Glutamatergic neuron (in vitro differentiated cells): ENCODE measurements around the gene SPACDR. TPM values are rescaled to one million over a fixed set of nuclear protein-coding genes. Genes with fewer than 3 reads are reported as not detected.

Source experiments
- DNase-seq: peaks from one replicate; pipeline ENCODE4 v3.0.0; 2022
- H3K27ac Mint-ChIP-seq: one replicate; pipeline ENCODE4 v1.8.0; 2020; ENCODE audit warnings: mild to moderate bottlenecking, mixed read lengths, inconsistent platforms; ENCODE audit not compliant: unreplicated experiment
- H3K27me3 Mint-ChIP-seq: one replicate; pipeline ENCODE4 v1.8.0; 2020; ENCODE audit warnings: mild to moderate bottlenecking, moderate library complexity, mixed read lengths, inconsistent platforms; ENCODE audit not compliant: unreplicated experiment
- H3K36me3 Mint-ChIP-seq: one replicate; pipeline ENCODE4 v1.8.0; 2020; ENCODE audit warnings: mild to moderate bottlenecking, mixed read lengths, inconsistent platforms; ENCODE audit not compliant: unreplicated experiment
- H3K4me1 Mint-ChIP-seq: one replicate; pipeline ENCODE4 v1.8.0; 2020; ENCODE audit warnings: mild to moderate bottlenecking, low read depth, mixed read lengths, inconsistent platforms; ENCODE audit not compliant: unreplicated experiment
- H3K4me3 Mint-ChIP-seq: one replicate; pipeline ENCODE4 v1.8.0; 2020; ENCODE audit warnings: mild to moderate bottlenecking, mixed read lengths, inconsistent platforms; ENCODE audit not compliant: unreplicated experiment
- H3K9me3 Mint-ChIP-seq: one replicate; pipeline ENCODE4 v1.8.0; 2020; ENCODE audit warnings: mild to moderate bottlenecking, moderate library complexity, mixed read lengths, inconsistent platforms; ENCODE audit not compliant: unreplicated experiment
- total RNA-seq: library from RNA; stranded (reverse); fragmentation: NEBNext Ultra II Directional; extraction: Animal tissue kit (Norgen Biotek cat#: 25700); gene quantifications from one replicate; pipeline ENCODE4 v1.2.1, GENCODE V29; 2021; ENCODE audit not compliant: unreplicated experiment
- TF ChIP-seq, protein P1 (sequence below): fragments of 200-600 bp; sonication (generic); IDR thresholded peaks from one replicate; pipeline ENCODE4 v1.5.0; 2021; ENCODE audit not compliant: partially characterized antibody, unreplicated experiment

SPACDR gene
- total RNA-seq, 1 donor from 2014 or later, result 1.7 TPM

DNA sequence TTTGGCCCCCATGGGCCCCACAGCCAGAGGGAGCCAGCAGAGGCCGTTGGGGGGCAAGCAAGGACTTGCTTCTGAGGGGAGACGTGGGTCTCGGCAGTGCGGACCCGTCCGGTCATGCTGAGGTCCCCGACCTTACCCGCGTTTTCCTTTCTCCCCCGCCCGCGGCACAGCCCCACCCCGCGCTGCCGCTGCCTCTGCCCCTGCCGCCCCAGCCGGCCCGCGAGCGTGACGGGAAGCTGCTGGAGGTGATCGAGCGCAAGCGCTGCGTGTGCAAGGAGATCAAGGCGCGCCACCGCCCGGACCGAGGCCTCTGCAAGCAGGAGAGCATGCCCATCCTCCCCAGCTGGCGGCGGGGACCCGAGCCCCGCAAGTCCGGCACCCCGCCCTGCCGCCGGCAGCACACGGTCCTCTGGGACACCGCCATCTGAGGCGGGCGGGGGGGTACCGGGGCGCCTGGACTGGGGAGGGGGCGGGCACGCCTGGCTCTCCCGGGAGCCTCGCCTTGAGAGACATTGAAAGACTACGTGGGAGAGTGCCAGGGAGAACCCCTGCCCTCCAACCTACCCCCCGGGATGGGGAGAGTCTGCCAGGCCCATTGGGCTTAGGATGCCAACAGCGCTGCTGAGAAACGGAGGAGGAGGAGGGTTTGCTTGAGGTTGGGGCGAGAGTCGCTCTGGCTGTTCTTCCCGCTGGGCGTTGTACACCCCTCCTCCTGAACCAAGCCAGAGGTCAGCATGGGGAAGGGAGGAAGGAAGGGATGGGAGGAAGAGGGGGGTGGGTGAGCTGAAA lies 29.6 kb upstream of the SPACDR start:
- peak overlapping the region; percentile 77 for H3K4me3 Mint-ChIP-seq
- H3K36me3 Mint-ChIP-seq, result no peaks in the 10 kb centered on the region
- DNase-seq, result peak; percentile 71
- TF ChIP-seq, protein P1, sequence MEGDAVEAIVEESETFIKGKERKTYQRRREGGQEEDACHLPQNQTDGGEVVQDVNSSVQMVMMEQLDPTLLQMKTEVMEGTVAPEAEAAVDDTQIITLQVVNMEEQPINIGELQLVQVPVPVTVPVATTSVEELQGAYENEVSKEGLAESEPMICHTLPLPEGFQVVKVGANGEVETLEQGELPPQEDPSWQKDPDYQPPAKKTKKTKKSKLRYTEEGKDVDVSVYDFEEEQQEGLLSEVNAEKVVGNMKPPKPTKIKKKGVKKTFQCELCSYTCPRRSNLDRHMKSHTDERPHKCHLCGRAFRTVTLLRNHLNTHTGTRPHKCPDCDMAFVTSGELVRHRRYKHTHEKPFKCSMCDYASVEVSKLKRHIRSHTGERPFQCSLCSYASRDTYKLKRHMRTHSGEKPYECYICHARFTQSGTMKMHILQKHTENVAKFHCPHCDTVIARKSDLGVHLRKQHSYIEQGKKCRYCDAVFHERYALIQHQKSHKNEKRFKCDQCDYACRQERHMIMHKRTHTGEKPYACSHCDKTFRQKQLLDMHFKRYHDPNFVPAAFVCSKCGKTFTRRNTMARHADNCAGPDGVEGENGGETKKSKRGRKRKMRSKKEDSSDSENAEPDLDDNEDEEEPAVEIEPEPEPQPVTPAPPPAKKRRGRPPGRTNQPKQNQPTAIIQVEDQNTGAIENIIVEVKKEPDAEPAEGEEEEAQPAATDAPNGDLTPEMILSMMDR, result no peak
- peaks cover 10% of the 10 kb centered on the region for H3K4me1 Mint-ChIP-seq
- H3K27ac Mint-ChIP-seq, result no peak overlapping the region
- peaks cover 2% of the 10 kb centered on the region for H3K27me3 Mint-ChIP-seq
- H3K9me3 Mint-ChIP-seq, result no peaks in the 10 kb centered on the region

GRCh38 chr7:100492738-100493475 lies 28.8 kb upstream of the SPACDR start:
- Mint-ChIP-seq H3K9me3 (no peaks in the 10 kb centered on the region), H3K27me3 (peaks cover 2% of the 10 kb centered on the region), H3K4me1 (peaks cover 10% of the 10 kb centered on the region), H3K4me3 (peak overlapping the region; percentile 80), H3K36me3 (no peaks in the 10 kb centered on the region), H3K27ac (no peak overlapping the region)
- no peak for DNase-seq
- TF ChIP-seq, protein P1, result no peak

DNA sequence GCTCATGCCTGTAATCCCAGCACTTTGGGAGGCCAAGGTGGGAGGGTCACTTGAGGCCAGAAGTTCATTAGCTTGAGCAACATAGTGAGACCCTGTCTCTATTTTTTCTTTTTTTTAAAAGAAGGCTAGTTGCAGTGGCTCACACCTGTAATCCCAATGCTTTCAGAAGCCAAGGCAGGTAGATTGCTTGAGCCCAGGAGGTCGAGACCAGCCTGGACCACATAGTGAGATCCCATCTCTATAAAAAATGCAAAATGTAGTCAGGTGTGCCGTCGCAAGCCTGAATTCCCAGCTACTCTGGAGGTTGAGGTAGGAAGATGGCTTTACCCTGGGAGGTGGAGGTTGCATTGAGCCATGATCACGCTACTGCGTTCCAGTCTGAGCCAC lies 27.1 kb upstream of the SPACDR start:
- TF ChIP-seq, protein P1, result no peak
- peaks cover 2% of the 10 kb centered on the region for H3K27me3 Mint-ChIP-seq
- no peak overlapping the region for H3K4me3 Mint-ChIP-seq

DNA sequence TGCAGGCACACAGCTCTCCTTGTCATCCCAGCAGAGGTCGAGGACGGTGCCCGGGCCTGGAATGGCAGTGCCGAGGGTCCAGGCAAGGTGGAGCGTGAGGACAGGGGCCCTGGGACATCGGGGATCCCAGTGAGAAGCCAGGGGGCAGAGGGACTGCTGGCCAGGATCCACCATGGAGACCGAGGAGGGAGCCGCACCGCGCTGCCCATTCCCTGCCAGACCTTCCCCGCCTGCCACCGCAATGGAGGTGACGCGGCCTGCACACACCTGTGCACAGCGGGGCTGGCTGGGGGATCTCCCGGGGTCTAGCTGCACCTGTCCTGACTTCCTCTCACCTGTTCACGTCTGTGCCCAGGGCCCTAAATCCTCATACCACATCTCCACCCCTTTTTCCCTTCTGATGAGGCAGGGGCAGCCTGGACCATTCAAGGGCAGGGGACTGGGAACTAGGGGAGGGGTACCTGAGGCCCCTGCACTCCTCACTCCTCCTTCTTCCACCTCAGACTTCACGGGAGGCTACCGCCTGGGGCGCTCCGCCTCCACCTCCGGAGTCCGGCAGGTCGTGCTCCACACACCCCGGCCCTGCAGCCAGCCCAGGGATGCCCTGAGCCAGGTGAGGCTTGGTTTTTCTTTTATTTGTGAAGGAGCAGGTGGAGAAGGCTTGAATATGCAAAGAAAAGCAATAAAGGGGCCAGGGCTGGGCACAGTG lies 26.6 kb upstream of the SPACDR start:
- no peaks in the 10 kb centered on the region for H3K9me3 Mint-ChIP-seq
- peaks cover 5% of the 10 kb centered on the region for H3K27me3 Mint-ChIP-seq
- peak overlapping the region; percentile 76 for H3K27ac Mint-ChIP-seq
- H3K4me1 Mint-ChIP-seq, result peaks cover 13% of the 10 kb centered on the region
- H3K4me3 Mint-ChIP-seq, result peak overlapping the region; percentile 82
- TF ChIP-seq, protein P1, result no peak
- no peak for DNase-seq
- no peaks in the 10 kb centered on the region for H3K36me3 Mint-ChIP-seq

More for the DNA sequence above, 27.1 kb upstream of the SPACDR start:
- Mint-ChIP-seq H3K4me1 (peaks cover 10% of the 10 kb centered on the region), H3K27ac (no peak overlapping the region), H3K36me3 (no peaks in the 10 kb centered on the region), H3K9me3 (no peaks in the 10 kb centered on the region)
- DNase-seq, result no peak
